Subcutaneous abdominal adipose tissue (tissue), 5 donors: ENCODE data around the gene SELENOS.

Experiments used
- H3K27ac ChIP-seq: one replicate; pipeline ENCODE4 v1.7.0; 2013; ENCODE audit warnings: low read depth, mild to moderate bottlenecking, inconsistent platforms, low read length, moderate library complexity
- H3K27me3 ChIP-seq, 5 donors: one replicate each; pipeline ENCODE4 v1.7.0; 2013; ENCODE audit warnings: low read length in 5 of 5, inconsistent platforms in 1 of 5; ENCODE audit not compliant: control insufficient read depth in 5 of 5, insufficient read depth in 4 of 5
- H3K36me3 ChIP-seq, 5 donors: one replicate each; pipeline ENCODE4 v1.7.0; 2013; ENCODE audit warnings: low read length in 5 of 5; ENCODE audit not compliant: control insufficient read depth in 5 of 5, insufficient read depth in 5 of 5
- H3K4me1 ChIP-seq, 5 donors: one replicate each; pipeline ENCODE4 v1.7.0; 2013; ENCODE audit warnings: low read length in 5 of 5, mild to moderate bottlenecking in 3 of 5, moderate library complexity in 1 of 5; ENCODE audit not compliant: control insufficient read depth in 5 of 5, insufficient read depth in 5 of 5
- H3K4me3 ChIP-seq, 5 donors: one replicate each; pipeline ENCODE4 v1.7.0; 2013; ENCODE audit warnings: low read length in 5 of 5, low read depth in 1 of 5
- H3K9ac ChIP-seq, 5 donors: one replicate each; pipeline ENCODE4 v1.7.0; 2013; ENCODE audit warnings: low read length in 5 of 5, mild to moderate bottlenecking in 4 of 5, moderate library complexity in 3 of 5
- H3K9me3 ChIP-seq, 5 donors: one replicate each; pipeline ENCODE4 v1.7.0; 2013; ENCODE audit warnings: low read length in 5 of 5; ENCODE audit not compliant: control insufficient read depth in 5 of 5
- donor health status: healthy.
- donor health status: healthy.
- donor health status: healthy.
- donor health status: healthy.
- donor health status: healthy.

SELENOS gene

DNA sequence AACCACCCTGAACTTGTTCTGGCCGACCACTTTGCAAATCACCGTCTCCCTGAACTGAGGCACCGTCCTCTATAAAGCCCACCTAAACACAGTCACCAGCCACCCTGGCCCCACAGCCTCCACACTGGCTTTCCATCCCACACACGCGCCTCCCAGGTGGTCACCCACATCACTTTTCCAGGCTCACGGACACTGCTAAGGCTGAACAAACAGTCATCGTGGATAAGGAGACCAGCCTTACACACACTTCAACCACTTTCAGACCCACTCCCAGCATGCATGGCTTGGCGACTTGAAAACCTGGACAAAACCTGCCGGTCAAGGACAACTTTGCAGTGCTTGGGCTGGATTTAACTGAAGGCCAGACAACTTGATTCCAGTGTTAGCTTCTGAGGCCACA, 33.9 kb downstream of the SELENOS start:
- H3K9me3 ChIP-seq = no peaks in the 10 kb centered on the region
- no peaks in the 10 kb centered on the region for H3K27me3 ChIP-seq
- no peak overlapping the region for H3K4me3 ChIP-seq
- no peak overlapping the region for H3K27ac ChIP-seq
- H3K4me1 ChIP-seq = peaks cover 0 to 41% (median 28%) of the 10 kb centered on the region in 5 donors
- H3K36me3 ChIP-seq = peaks cover 0 to 4% (median 0%) of the 10 kb centered on the region in 5 donors
- no peak overlapping the region for H3K9ac ChIP-seq

DNA sequence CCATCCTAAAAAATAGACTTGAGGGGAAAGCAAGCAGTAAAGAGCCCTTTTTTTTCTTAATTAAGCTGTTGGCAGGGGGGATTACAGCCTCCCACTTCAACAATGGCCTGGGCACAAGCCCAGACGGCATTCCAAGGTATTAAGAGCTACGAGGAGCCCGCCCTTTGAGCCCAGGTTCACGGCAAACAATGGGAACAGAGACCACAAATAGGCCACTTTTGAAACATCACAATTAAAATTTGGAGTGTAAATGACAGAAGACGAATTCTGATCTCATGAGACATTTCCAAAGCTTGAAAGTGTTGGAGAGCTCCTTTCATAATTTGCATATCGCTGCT, 34.3 kb downstream of the SELENOS start:
- Histone ChIP-seq H3K27me3 (no peaks in the 10 kb centered on the region), H3K4me1 (peaks cover 0 to 36% (median 28%) of the 10 kb centered on the region in 5 donors), H3K36me3 (peaks cover 0 to 2% (median 0%) of the 10 kb centered on the region in 5 donors), H3K27ac (no peak overlapping the region), H3K4me3 (no peak overlapping the region), H3K9ac (no peak overlapping the region), H3K9me3 (no peaks in the 10 kb centered on the region)

- Histone ChIP-seq H3K9me3 (no peaks in the 10 kb centered on the region), H3K9ac (no peak overlapping the region), H3K4me1 (peaks cover 0 to 33% (median 28%) of the 10 kb centered on the region in 5 donors), H3K4me3 (no peak overlapping the region), H3K27me3 (no peaks in the 10 kb centered on the region), H3K36me3 (peaks cover 0 to 2% (median 0%) of the 10 kb centered on the region in 5 donors), H3K27ac (no peak overlapping the region)
Measured at GRCh38 chr15:101242160-101242998, 34.9 kb downstream of the SELENOS start.

DNA sequence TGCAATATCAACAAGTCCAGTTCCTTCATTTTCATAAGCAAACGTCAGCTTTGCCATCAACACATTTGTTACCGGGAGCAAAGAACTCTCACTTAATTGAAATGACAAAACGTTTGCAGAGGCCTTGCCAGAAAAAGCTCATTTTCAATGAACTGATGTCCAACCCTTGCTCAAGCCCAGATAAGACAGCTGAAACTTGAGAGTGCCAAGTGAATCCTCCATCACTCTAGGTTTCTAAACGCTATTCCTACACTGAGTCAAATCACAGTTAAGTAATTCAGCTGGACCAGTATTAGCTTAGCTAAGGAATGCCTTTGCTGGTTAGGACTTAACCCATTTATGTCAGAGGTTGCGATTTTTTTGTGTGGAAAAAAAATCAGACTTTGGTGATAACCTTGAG, 36.9 kb downstream of the SELENOS start:
- no peak overlapping the region for H3K27ac ChIP-seq
- H3K36me3 ChIP-seq = peaks cover 0 to 3% (median 0%) of the 10 kb centered on the region in 5 donors
- H3K4me1 ChIP-seq = peaks cover 2 to 31% (median 27%) of the 10 kb centered on the region in 5 donors
- H3K27me3 ChIP-seq = no peaks in the 10 kb centered on the region
- H3K9me3 ChIP-seq = no peaks in the 10 kb centered on the region
- H3K4me3 ChIP-seq = no peak overlapping the region
- no peak overlapping the region for H3K9ac ChIP-seq

DNA sequence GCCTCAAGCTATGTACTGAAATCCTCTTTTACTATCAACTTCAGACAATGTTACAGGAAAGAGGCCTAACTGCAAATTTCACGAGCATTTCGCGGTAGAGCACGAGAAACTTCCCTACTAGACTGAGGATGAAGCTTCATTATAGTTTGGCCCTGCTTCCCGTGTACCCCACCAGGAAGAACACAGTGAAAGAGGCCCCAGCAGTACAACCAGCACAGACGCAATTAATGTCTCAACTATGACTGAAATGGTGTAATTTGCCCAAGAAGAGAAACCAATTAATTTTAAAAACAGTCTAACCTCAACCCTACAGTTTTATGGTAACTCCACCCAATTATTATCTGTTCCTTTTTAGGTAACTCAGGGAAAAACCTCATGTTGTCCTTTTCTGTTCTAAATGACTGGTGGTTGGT, 37.6 kb downstream of the SELENOS start:
- Histone ChIP-seq H3K4me1 (peaks cover 2 to 31% (median 27%) of the 10 kb centered on the region in 5 donors), H3K9ac (no peak overlapping the region), H3K36me3 (peaks cover 0 to 9% (median 5%) of the 10 kb centered on the region in 5 donors), H3K9me3 (no peaks in the 10 kb centered on the region), H3K27me3 (no peaks in the 10 kb centered on the region), H3K27ac (no peak overlapping the region), H3K4me3 (no peak overlapping the region)

DNA sequence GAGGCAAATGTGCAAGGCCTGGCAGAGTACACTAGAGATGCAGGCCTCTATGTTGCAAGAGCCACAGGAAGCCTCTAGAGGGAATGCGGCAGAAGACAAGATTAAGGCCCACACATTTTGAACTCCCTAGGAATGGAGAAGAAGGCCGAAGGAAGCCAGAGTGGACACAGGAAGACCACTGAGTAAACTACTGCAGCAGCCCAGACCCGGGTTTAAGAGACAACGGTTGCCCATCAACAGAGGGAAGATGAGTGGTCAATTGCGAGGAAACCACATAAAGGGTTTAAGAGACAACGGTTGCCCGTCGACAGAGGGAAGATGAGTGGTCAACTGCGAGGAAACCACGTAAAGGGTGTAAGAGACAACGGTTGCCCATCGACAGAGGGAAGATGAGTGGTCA, 40.0 kb downstream of the SELENOS start:
- H3K36me3 ChIP-seq = peaks cover 0 to 24% (median 9%) of the 10 kb centered on the region in 5 donors
- H3K4me3 ChIP-seq = no peak overlapping the region
- H3K9ac ChIP-seq = no peak overlapping the region
- H3K4me1 ChIP-seq = peaks cover 2 to 22% (median 15%) of the 10 kb centered on the region in 5 donors
- no peak overlapping the region for H3K27ac ChIP-seq
- H3K27me3 ChIP-seq = no peaks in the 10 kb centered on the region
- no peaks in the 10 kb centered on the region for H3K9me3 ChIP-seq

DNA sequence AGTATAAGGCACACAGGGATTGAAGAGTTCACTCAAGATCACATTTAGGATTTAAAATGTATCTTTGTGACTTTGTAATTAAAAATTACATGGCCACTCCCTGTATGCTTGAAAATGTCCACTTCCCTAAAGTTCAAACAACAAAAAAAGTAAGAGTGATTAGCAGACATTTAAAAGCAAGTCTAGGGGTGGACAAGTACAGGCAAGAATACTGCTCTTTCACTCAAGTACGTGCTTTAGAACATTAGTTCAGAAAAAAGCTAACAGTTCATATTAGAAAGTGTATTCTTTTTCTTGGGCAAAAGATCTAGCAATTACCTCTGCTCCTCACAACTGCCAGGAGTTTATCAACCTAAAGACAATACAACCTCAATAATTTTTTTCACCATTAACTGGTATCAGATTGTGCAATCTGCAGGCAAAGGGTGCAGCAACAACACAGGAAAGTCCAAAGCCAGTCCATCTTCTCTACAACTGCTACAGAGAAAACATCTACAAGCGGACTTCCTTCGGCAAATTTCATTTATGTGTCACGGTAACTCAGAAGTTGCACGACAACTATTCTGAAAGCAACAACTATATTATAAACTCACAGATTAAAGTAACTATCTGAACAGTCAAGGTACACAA, 43.5 kb downstream of the SELENOS start:
- Histone ChIP-seq H3K27me3 (no peaks in the 10 kb centered on the region), H3K9me3 (peaks cover 0 to 5% (median 0%) of the 10 kb centered on the region in 5 donors), H3K27ac (no peak overlapping the region), H3K4me1 (peaks cover 2 to 10% (median 4%) of the 10 kb centered on the region in 5 donors), H3K36me3 (peaks cover 0 to 26% (median 9%) of the 10 kb centered on the region in 5 donors), H3K4me3 (no peak overlapping the region), H3K9ac (no peak overlapping the region)

- Histone ChIP-seq H3K4me3 (no peak overlapping the region), H3K27me3 (no peaks in the 10 kb centered on the region), H3K27ac (no peak overlapping the region), H3K9ac (no peak overlapping the region), H3K36me3 (peaks cover 0 to 26% (median 9%) of the 10 kb centered on the region in 5 donors), H3K4me1 (peaks cover 2 to 10% (median 4%) of the 10 kb centered on the region in 5 donors), H3K9me3 (peaks cover 0 to 12% (median 2%) of the 10 kb centered on the region in 5 donors)
Measured at GRCh38 chr15:101232677-101233076, 44.6 kb downstream of the SELENOS start.

- Histone ChIP-seq H3K27me3 (no peaks in the 10 kb centered on the region), H3K9me3 (peaks cover 0 to 12% (median 2%) of the 10 kb centered on the region in 5 donors), H3K9ac (no peak overlapping the region), H3K4me1 (peaks cover 0 to 5% (median 0%) of the 10 kb centered on the region in 5 donors), H3K27ac (no peak overlapping the region), H3K4me3 (no peak overlapping the region), H3K36me3 (peaks cover 0 to 13% (median 5%) of the 10 kb centered on the region in 5 donors)
Measured at GRCh38 chr15:101228313-101228712, 49.0 kb downstream of the SELENOS start.

- peaks cover 0 to 12% (median 6%) of the 10 kb centered on the region in 5 donors for H3K4me1 ChIP-seq
Measured at GRCh38 chr15:101225658-101226057, 51.6 kb downstream of the SELENOS start.

More at GRCh38 chr15:101225658-101226057, 51.6 kb downstream of the SELENOS start:
- H3K27me3 ChIP-seq = no peaks in the 10 kb centered on the region
- peaks cover 0 to 12% (median 2%) of the 10 kb centered on the region in 5 donors for H3K9me3 ChIP-seq
- H3K27ac ChIP-seq = no peak overlapping the region
- H3K9ac ChIP-seq = no peak overlapping the region
- no peak overlapping the region for H3K4me3 ChIP-seq
- H3K36me3 ChIP-seq = peaks cover 0 to 7% (median 0%) of the 10 kb centered on the region in 5 donors
